SK-N-SH (cell line): ENCODE results near the gene RREB1. TPM values are rescaled to one million over a fixed set of nuclear protein-coding genes. Genes with fewer than 3 reads are reported as not detected.

ENCODE experiments used
- CTCF ChIA-PET: fragments of 300-600, 350-600 bp; formaldehyde crosslinking; extraction: SDS; loops from one replicate; lab custom pipeline; 2021; lab: Yijun Ruan, JAX
- POLR2A ChIA-PET: fragments of 350-600 bp; sonication (Branson Sonifier 250); formaldehyde crosslinking; extraction: SDS; loops from one replicate; lab custom pipeline; 2020; ENCODE audit warnings: antibody characterized with exemption, inconsistent platforms; lab: Yijun Ruan, JAX
- DNase-seq: peaks from one replicate; pipeline ENCODE4 v3.0.0; 2012
- H2AFZ ChIP-seq: fragments of 200-600 bp; sonication (generic); 2 replicates; pipeline ENCODE4 v1.8.1; 2016; ENCODE audit warnings: antibody characterized with exemption, mild to moderate bottlenecking, low read depth
- H3F3A ChIP-seq: fragments of 200-600 bp; sonication (generic); replicated peaks from 2 replicates; pipeline ENCODE3; 2016; ENCODE audit warnings: antibody characterized with exemption, mild to moderate bottlenecking; ENCODE audit not compliant: insufficient read depth
- H3K27ac ChIP-seq, 2 experiments: fragments of 200-500 bp in 1 of 2; fragments of 200-600 bp in 1 of 2; sonication (Bioruptor generic) in 1 of 2; sonication (generic), shearing (Covaris generic) in 1 of 2; 2 replicates each; pipeline versions ENCODE4 v1.5.1 to v1.6.1; 2014 to 2016; ENCODE audit warnings: low read depth in 2 of 2, inconsistent platforms in 1 of 2, low read length in 1 of 2, mild to moderate bottlenecking in 1 of 2, mixed read lengths in 1 of 2
- H3K27me3 ChIP-seq: fragments of 200-600 bp; sonication (generic), shearing (Covaris generic); 2 replicates; pipeline ENCODE4 v1.6.1; 2016; ENCODE audit warnings: mixed run types; ENCODE audit not compliant: insufficient read depth
- H3K36me3 ChIP-seq, 2 experiments: fragments of 200-500 bp in 1 of 2; fragments of 200-600 bp in 1 of 2; sonication (Bioruptor generic) in 1 of 2; sonication (generic) in 1 of 2; replicated peaks in 1 of 2; 2 replicates each; pipeline versions ENCODE3 to v1.5.1; 2014 to 2016; ENCODE audit warnings: low read length in 1 of 2, mild to moderate bottlenecking in 1 of 2; ENCODE audit not compliant: insufficient read depth in 2 of 2, control insufficient read depth in 1 of 2
- H3K4me1 ChIP-seq, 2 experiments: fragments of 200-500 bp in 1 of 2; fragments of 200-600 bp in 1 of 2; sonication (Bioruptor generic) in 1 of 2; sonication (generic), shearing (Covaris generic) in 1 of 2; 2 replicates each; pipeline versions ENCODE4 v1.5.1 to v1.6.1; 2014 to 2016; ENCODE audit warnings: low read depth in 1 of 2, low read length in 1 of 2, mixed run types in 1 of 2; ENCODE audit not compliant: insufficient read depth in 2 of 2, control insufficient read depth in 1 of 2
- H3K4me2 ChIP-seq: fragments of 200-600 bp; sonication (generic), shearing (Covaris generic); 2 replicates; pipeline ENCODE4 v1.6.1; 2017; ENCODE audit warnings: mixed run types
- H3K4me3 ChIP-seq, 2 experiments: fragments of 200-500 bp in 1 of 2; fragments of 200-600 bp in 1 of 2; sonication (Bioruptor generic) in 1 of 2; sonication (generic), shearing (Covaris generic) in 1 of 2; 2 replicates each; pipeline versions ENCODE4 v1.5.1 to v1.8.1; 2014 to 2016; ENCODE audit warnings: low read depth in 2 of 2, inconsistent platforms in 1 of 2, low read length in 1 of 2, mild to moderate bottlenecking in 1 of 2, mixed read lengths in 1 of 2, moderate library complexity in 1 of 2
- H3K79me2 ChIP-seq: fragments of 200-600 bp; sonication (generic); 2 replicates; pipeline ENCODE4 v1.8.1; 2017; ENCODE audit warnings: mild to moderate bottlenecking; ENCODE audit not compliant: insufficient read depth
- H3K9ac ChIP-seq: fragments of 200-600 bp; sonication (generic); 2 replicates; pipeline ENCODE4 v1.6.1; 2017; ENCODE audit warnings: mixed run types
- H3K9me2 ChIP-seq: fragments of 200-600 bp; sonication (generic); 2 replicates; pipeline ENCODE4 v1.6.1; 2017; ENCODE audit warnings: mixed run types
- H3K9me3 ChIP-seq: fragments of 200-600 bp; sonication (generic); 2 replicates; pipeline ENCODE4 v1.6.1; 2017; ENCODE audit warnings: mixed run types, mild to moderate bottlenecking, moderate library complexity
- H4K20me1 ChIP-seq: fragments of 200-600 bp; sonication (generic); 2 replicates; pipeline ENCODE4 v1.6.1; 2017; ENCODE audit warnings: mild to moderate bottlenecking, mixed run types; ENCODE audit not compliant: insufficient read depth
- GABPA ChIP-seq: IDR thresholded peaks from 2 replicates; pipeline ENCODE4 v1.4.0; 2012; ENCODE audit warnings: low read depth, mild to moderate bottlenecking
- GATA2 ChIP-seq: sonication (generic); formaldehyde crosslinking; IDR thresholded peaks from 2 replicates; pipeline ENCODE4 v1.5.0; 2020; ENCODE audit warnings: mild to moderate bottlenecking, missing genetic modification reagents
- JUND ChIP-seq: IDR thresholded peaks from 2 replicates; pipeline ENCODE4 v1.4.0; 2012
- MEF2A ChIP-seq: IDR thresholded peaks from 2 replicates; pipeline ENCODE4 v1.4.0; 2012; ENCODE audit warnings: low read depth, borderline replicate concordance
- MXI1 ChIP-seq: IDR thresholded peaks from 2 replicates; pipeline ENCODE4 v1.6.1; 2012; ENCODE audit warnings: mild to moderate bottlenecking, low read depth, low read length, improper control_type of control experiment
- NRF1 ChIP-seq: IDR thresholded peaks from 2 replicates; pipeline ENCODE4 v1.6.1; 2012; ENCODE audit warnings: low read depth, mild to moderate bottlenecking, low read length
- POLR2AphosphoS5 ChIP-seq: IDR thresholded peaks from 2 replicates; pipeline ENCODE4 v1.6.1; 2012; ENCODE audit warnings: low read depth, low read length
- RAD21 ChIP-seq: IDR thresholded peaks from 2 replicates; pipeline ENCODE4 v1.6.1; 2012; ENCODE audit warnings: mild to moderate bottlenecking, low read length
- RCOR1 ChIP-seq: fragments of 150-350 bp; IDR thresholded peaks from 2 replicates; pipeline ENCODE4 v1.6.1; 2017; ENCODE audit warnings: antibody characterized with exemption, low read length
- REST ChIP-seq: IDR thresholded peaks from 2 replicates; pipeline ENCODE4 v1.6.1; 2012; ENCODE audit warnings: mild to moderate bottlenecking, low read depth, low read length, moderate library complexity
- RFX5 ChIP-seq: IDR thresholded peaks from 2 replicates; pipeline ENCODE4 v1.6.1; 2012; ENCODE audit warnings: mild to moderate bottlenecking, improper control_type of control experiment, low read length
- SMC3 ChIP-seq: IDR thresholded peaks from 2 replicates; pipeline ENCODE4 v1.6.1; 2012; ENCODE audit warnings: low read depth, low read length, improper control_type of control experiment
- TCF12 ChIP-seq: IDR thresholded peaks from 2 replicates; pipeline ENCODE4 v1.4.0; 2012
- TEAD4 ChIP-seq: IDR thresholded peaks from 2 replicates; pipeline ENCODE4 v1.4.0; 2012; ENCODE audit warnings: mild to moderate bottlenecking, borderline replicate concordance; ENCODE audit not compliant: insufficient read depth
- ZBTB33 ChIP-seq: IDR thresholded peaks from 2 replicates; pipeline ENCODE4 v1.4.0; 2012; ENCODE audit warnings: low read depth, borderline replicate concordance
- WGBS: methylation state at CpG from one replicate; pipeline ENCODE4 v1.1.6; 2017; ENCODE audit warnings: low lambda C conversion rate; 5-methylcytosine and 5-hydroxymethylcytosine counted together
- polyA plus RNA-seq, 3 experiments: library from polyadenylated mRNA; depleted of rRNA; stranded (reverse); fragments of >200 nt; gene quantifications; 2 replicates each; pipeline ENCODE4 v1.2.3, GENCODE V29; 2012
- TF ChIP-seq, protein P1 (sequence below): IDR thresholded peaks from 2 replicates; pipeline ENCODE4 v1.4.0; 2012; ENCODE audit warnings: low read depth, borderline replicate concordance
- TF ChIP-seq, protein P2 (sequence below): IDR thresholded peaks from 2 replicates; pipeline ENCODE4 v1.4.0; 2012; ENCODE audit warnings: low read depth

Gene RREB1
- polyA plus RNA-seq, 1 of the 3 experiments (the other 2 are of a cell fraction), result 2.0 TPM

- H3K9me2 ChIP-seq, result no peaks in the 10 kb centered on the region
- H2AFZ ChIP-seq, result no peak overlapping the region
- H3K27me3 ChIP-seq, result no peaks in the 10 kb centered on the region
- no peaks in the 10 kb centered on the region for H3F3A ChIP-seq
- peaks cover 4 to 8% of the 10 kb centered on the region in 2 experiments for H3K36me3 ChIP-seq
- DNase-seq, result no peak
- no peak overlapping the region for H3K4me2 ChIP-seq
- H4K20me1 ChIP-seq, result no peaks in the 10 kb centered on the region
- H3K4me3 ChIP-seq, result no peak overlapping the region
- no peaks in the 10 kb centered on the region for H3K9me3 ChIP-seq
- no peak overlapping the region for H3K27ac ChIP-seq
- 60% methylated on average over 3 of the region's 8 CpGs for WGBS
- H3K4me1 ChIP-seq, result no peaks in the 10 kb centered on the region
- POLR2A ChIA-PET, result no interaction called here
- no peak overlapping the region for H3K9ac ChIP-seq
- CTCF ChIA-PET, result no interaction called here
- H3K79me2 ChIP-seq, result no peaks in the 10 kb centered on the region; the same call in 1 of the 2 replicates
- no peak for TF ChIP-seq ZBTB33
- no peak for TF ChIP-seq RCOR1
- no peak for TF ChIP-seq TEAD4
- TF ChIP-seq, protein P1, sequence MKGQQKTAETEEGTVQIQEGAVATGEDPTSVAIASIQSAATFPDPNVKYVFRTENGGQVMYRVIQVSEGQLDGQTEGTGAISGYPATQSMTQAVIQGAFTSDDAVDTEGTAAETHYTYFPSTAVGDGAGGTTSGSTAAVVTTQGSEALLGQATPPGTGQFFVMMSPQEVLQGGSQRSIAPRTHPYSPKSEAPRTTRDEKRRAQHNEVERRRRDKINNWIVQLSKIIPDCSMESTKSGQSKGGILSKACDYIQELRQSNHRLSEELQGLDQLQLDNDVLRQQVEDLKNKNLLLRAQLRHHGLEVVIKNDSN, result no peak
- TF ChIP-seq JUND, result no peak
- no peak for TF ChIP-seq POLR2AphosphoS5
- no peak for TF ChIP-seq SMC3
- no peak for TF ChIP-seq MEF2A
- TF ChIP-seq, protein P2, sequence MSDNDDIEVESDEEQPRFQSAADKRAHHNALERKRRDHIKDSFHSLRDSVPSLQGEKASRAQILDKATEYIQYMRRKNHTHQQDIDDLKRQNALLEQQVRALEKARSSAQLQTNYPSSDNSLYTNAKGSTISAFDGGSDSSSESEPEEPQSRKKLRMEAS, result no peak
- TF ChIP-seq RAD21, result no peak
- TF ChIP-seq REST, result no peak
- TF ChIP-seq GATA2 (CRISPR knock-in tag), result no peak
- no peak for TF ChIP-seq RFX5
- TF ChIP-seq TCF12, result no peak
- TF ChIP-seq GABPA, result no peak
- no peak for TF ChIP-seq MXI1
- no peak for TF ChIP-seq NRF1
Measured at GRCh38 chr6:7203939-7204338, 96.2 kb downstream of the RREB1 start.
